Epithelial cell of proximal tubule (primary cell): ENCODE results near the gene GASK1B. TPM values are rescaled to one million over a fixed set of nuclear protein-coding genes. Genes with fewer than 3 reads are reported as not detected.

Source experiments
- DNase-seq: peaks from one replicate; pipeline ENCODE4 v3.0.0-alpha.2; 2011; ENCODE audit warnings: low read depth
- H3K4me3 ChIP-seq: 2 replicates; pipeline ENCODE4 v1.5.1; 2011; ENCODE audit warnings: low read depth, mild to moderate bottlenecking, low read length
- CTCF ChIP-seq: conservative IDR thresholded peaks from 2 replicates; pipeline ENCODE4 v1.5.1; 2012; ENCODE audit warnings: low read depth, mild to moderate bottlenecking, low read length
- total RNA-seq: library from RNA; depleted of rRNA; stranded (reverse); fragments of >200 nt; gene quantifications from 2 replicates; pipeline ENCODE4 v1.2.3, GENCODE V29; 2015

The GASK1B gene
- total RNA-seq, 1 donor from 2014 or later = 0.17 TPM

GRCh38 chr4:158190718-158191117 is 17.9 kb upstream of the GASK1B start:
- no peak for TF ChIP-seq CTCF
- no peak overlapping the region for H3K4me3 ChIP-seq
- DNase-seq = no peak

- no peak for DNase-seq
- H3K4me3 ChIP-seq = no peak overlapping the region
- TF ChIP-seq CTCF = no peak
Measured at GRCh38 chr4:158189422-158189821, 16.6 kb upstream of the GASK1B start.

DNA sequence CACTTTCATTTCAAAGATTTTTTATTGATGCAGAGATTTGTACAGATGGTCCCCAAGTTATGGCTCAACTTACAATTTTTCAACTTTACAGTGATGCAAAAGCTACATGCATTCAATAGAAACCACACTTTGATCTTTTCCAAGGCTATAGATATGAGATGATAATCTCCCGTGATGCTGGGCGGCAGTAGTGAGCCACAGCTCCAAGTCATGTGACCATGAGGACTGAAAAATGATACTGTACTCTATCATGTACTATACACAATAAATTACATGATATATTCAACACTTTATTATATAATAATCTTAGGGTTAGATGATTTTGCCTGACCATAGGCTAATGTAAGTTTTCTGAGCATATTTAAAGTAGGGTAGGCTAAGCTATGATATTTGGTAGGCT is 14.0 kb upstream of the GASK1B start:
- DNase-seq = no peak
- H3K4me3 ChIP-seq = no peak overlapping the region
- no peak for TF ChIP-seq CTCF

DNA sequence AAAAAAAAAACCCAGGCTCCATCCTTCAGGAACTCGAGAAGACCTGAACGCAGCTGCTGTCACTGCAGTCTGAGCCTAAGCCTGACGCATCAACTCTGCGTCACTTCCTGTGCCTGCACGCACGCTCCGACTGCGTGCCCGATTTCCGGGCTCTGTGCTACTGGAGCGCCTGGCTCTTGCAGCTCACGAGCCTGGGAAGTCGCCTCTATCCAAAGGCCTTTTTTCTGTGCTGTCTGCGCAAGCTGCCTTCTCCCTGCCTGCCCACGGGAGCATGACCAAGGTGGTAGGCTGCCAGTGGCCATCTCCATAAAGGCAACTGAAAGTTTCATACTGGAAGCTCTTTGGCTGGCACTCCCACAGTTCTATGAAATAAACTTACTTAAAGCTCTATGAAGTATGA is 9.9 kb upstream of the GASK1B start:
- no peak for DNase-seq
- H3K4me3 ChIP-seq = no peak overlapping the region
- no peak for TF ChIP-seq CTCF

DNA sequence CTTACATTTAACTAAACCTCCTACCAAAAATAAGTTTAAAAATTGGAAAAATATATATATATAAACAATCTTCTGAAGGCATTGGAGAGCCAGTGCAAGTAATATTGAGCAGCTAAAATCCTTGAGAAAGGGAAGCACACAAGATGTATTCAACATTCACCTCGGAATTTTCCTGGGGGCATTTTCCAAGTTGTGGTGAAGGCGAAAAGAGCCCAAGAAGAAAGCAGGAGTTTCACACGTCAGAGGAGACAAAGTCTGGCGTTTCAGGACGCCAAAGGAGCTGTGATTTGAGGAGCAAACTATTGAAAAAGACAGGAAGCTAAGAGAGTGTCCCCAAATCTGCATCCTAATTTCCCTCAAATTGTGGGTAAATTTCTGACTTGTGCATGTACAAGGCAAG is 9.1 kb upstream of the GASK1B start:
- TF ChIP-seq CTCF = no peak
- no peak overlapping the region for H3K4me3 ChIP-seq
- DNase-seq = no peak

DNA sequence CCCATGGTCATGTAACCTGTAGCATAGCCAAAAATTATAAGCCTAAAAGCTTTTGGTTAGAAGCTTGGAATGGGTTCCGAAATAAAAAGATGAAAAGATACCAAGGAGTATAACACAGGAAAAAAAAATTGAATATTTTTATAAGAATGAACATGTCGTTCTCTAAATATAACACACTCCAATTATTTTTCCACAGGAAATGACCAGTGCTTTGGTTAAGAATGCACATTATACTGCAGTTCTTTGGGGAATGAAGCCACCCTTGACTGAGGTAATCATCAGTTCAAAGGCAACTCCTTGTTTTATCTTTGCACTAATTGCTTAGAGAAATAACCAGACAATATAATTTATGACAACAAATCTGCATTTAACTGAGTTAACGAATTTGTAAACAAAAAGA is 6.6 kb upstream of the GASK1B start:
- H3K4me3 ChIP-seq = no peak overlapping the region
- no peak for DNase-seq
- no peak for TF ChIP-seq CTCF

DNA sequence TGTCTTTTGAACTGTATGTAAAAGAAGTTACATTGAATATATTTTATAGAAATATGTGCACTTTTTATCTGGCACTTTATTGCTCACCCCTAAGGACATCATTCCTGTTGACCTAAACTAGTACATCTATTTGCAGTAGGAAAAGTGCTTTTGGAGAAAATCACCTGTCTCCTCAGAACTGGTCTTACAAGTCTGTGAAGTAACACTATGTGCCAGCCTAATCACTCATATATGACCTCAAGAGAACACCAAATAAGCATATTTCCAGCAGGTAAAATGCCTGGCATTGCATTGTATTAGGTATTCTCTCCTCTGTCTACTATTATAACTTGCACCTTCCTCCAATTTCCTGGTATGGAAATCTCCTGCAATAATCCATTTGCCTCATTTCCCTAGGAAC is 4.0 kb upstream of the GASK1B start:
- no peak for DNase-seq
- no peak overlapping the region for H3K4me3 ChIP-seq
- TF ChIP-seq CTCF = no peak
